Brain microvascular endothelial cell (primary cell): ENCODE measurements around the gene TNS4.

Experiments
- DNase-seq: peaks from one replicate; pipeline ENCODE4 v3.0.0-alpha.2; 2020
- H3K27ac ChIP-seq: fragments of 250-450 bp; sonication (Bioruptor Pico); 2 replicates; pipeline ENCODE4 v1.5.1; 2020; ENCODE audit warnings: mild to moderate bottlenecking, moderate library complexity
- H3K27me3 ChIP-seq: fragments of 250-450 bp; sonication (Bioruptor Pico); replicated peaks from 2 replicates; pipeline ENCODE4 v1.5.1; 2020; ENCODE audit warnings: mild to moderate bottlenecking
- H3K36me3 ChIP-seq: fragments of 250-450 bp; sonication (Bioruptor Pico); replicated peaks from 2 replicates; pipeline ENCODE4 v1.5.1; 2020; ENCODE audit warnings: mild to moderate bottlenecking
- H3K4me3 ChIP-seq: 2 replicates; pipeline ENCODE4 v1.5.1; 2011; ENCODE audit warnings: low read depth, mild to moderate bottlenecking, control low read depth, low read length, moderate library complexity
- CTCF ChIP-seq: IDR thresholded peaks from 2 replicates; pipeline ENCODE4 v1.5.1; 2011; ENCODE audit warnings: low read depth, mild to moderate bottlenecking, moderate library complexity, low read length, control low read depth, inconsistent platforms; ENCODE audit errors: missing control alignments
- in situ Hi-C: cut with HindIII; loops from 2 replicates; pipeline ENCODE4 v1.10.0; 2017; ENCODE audit warnings: low sequenced_read_pairs, low pct_ligation_motif_present

The TNS4 gene

GRCh38 chr17:40501499-40501911 lies at the start of gene TNS4:
TSS of gene TNS4 (minus strand) at chr17:40501623. CDS start at chr17:40496425, 5,198 bp downstream.
- in situ Hi-C loops: no loop called here
- Histone ChIP-seq H3K27ac (no peak within 1 kb of the TSS), H3K4me3 (no peak within 1 kb of the TSS), H3K27me3 (no peaks in the 10 kb centered on the region), H3K36me3 (no peaks in the 10 kb centered on the region)
- DNase-seq: no peak
- TF ChIP-seq CTCF: no peak

GRCh38 chr17:40550608-40551007 lies 49.2 kb upstream of the TNS4 start:
- in situ Hi-C loops: no loop called here
- H3K4me3 ChIP-seq: no peak overlapping the region
- peak overlapping the region; percentile 100 for H3K27ac ChIP-seq
- DNase-seq: peak; percentile 84
- H3K36me3 ChIP-seq: no peaks in the 10 kb centered on the region
- TF ChIP-seq CTCF: no peak
- H3K27me3 ChIP-seq: no peaks in the 10 kb centered on the region

GRCh38 chr17:40548982-40549685 lies 47.7 kb upstream of the TNS4 start:
- in situ Hi-C loops: loop anchor here (25.0 kb wide), 2 partner anchors 137 to 237 kb away; partner anchors contain the start of genes RARA and TOP2A
- H3K4me3 ChIP-seq: no peak overlapping the region
- DNase-seq: peak; percentile 88
- H3K27ac ChIP-seq: peak overlapping the region; percentile 100
- TF ChIP-seq CTCF: no peak
- no peaks in the 10 kb centered on the region for H3K36me3 ChIP-seq
- H3K27me3 ChIP-seq: no peaks in the 10 kb centered on the region

- Histone ChIP-seq H3K27me3 (no peaks in the 10 kb centered on the region), H3K4me3 (no peak overlapping the region), H3K36me3 (no peaks in the 10 kb centered on the region), H3K27ac (peak overlapping the region; percentile 100)
- in situ Hi-C loops: loop anchor here (25.0 kb wide), 2 partner anchors 136 to 236 kb away; partner anchors contain the start of genes RARA and TOP2A
- no peak for DNase-seq
- no peak for TF ChIP-seq CTCF
Observed at GRCh38 chr17:40548491-40548981, 47.1 kb upstream of the TNS4 start.

GRCh38 chr17:40547785-40548478 lies 46.5 kb upstream of the TNS4 start:
- H3K27me3 ChIP-seq: no peaks in the 10 kb centered on the region

More at GRCh38 chr17:40547785-40548478, 46.5 kb upstream of the TNS4 start:
- no peak overlapping the region for H3K4me3 ChIP-seq
- TF ChIP-seq CTCF: no peak
- in situ Hi-C loops: loop anchor here (25.0 kb wide), 2 partner anchors 136 to 236 kb away; partner anchors contain the start of genes RARA and TOP2A
- no peaks in the 10 kb centered on the region for H3K36me3 ChIP-seq
- no peak for DNase-seq
- H3K27ac ChIP-seq: no peak overlapping the region
